ENCODE measurements around the gene SUPT20H.

Gene SUPT20H

DNA sequence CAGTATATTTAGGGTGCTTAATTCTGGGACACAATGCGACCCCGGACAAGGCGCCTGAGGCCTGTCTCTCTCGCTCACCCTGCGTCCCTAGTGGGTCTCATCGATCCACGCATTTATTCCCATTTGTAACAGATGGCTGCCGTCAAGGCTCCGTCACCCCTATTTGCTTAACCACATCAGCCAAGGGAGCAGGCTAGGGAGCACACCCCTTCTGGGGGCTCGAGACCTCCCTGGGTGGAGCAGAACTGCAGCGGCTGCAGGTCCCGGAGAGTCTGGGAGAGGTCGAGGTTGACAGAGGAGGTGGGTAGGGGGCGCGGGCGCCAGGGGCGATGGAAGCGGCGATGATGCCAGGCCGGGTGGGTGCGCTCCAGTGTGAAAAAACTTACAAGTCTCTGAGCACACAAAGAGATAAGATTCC is 60.9 kb downstream of the SUPT20H start:
- peak in 1 of 2 experiments; percentile 58 for DNase-seq

DNA sequence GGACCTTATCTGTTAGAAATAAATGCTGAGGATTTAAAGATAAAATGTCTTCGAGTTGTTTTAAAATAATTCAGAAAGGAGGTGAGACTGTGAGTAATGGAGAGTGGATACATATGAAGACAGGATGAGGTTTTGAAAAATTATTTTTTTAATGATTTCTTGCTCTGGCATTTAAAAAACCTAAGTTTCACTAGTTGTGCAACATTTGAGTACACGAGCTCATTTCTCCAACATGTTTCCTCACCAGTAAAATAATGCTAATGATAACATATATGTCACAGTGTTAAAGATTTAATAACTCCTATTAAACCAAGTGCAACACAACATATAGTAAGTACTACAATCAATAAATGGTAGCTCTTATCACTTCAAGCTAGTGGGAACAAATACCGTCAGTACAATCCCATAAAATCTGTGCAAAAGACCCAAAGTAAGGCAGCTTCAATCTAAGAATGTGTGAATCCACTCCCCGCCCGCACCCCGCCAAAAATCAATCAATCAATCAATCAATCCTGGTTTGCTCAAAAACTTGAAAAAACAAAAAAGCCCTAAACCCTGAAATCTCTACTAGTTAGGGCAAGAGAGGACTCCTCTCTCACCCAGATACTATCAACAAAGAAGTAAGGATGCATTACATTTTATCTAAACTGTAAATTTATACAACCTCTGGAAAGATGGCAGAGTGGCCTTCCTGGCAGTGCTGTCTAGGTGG is 61.6 kb downstream of the SUPT20H start:
- peak in 1 of 2 experiments; percentile 4 for DNase-seq

DNA sequence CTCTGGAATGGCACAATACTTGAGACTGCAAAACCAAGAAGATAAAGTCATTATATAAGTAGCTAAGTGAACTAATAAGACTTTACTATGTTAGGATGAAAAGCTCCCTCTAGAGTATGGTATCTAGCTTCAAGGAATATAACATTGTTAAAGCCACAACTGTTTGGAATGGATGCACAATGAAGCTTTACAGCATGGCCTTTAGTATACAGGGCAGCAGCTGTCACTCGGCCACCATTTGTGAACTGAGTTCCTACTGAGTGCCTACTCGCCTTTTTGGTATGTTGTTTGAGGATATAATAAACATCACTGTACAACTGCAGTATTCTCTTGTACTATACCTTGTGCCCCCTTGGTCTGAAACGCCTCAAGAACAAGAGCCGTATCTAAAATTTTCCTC is 67.1 kb downstream of the SUPT20H start:
- DNase-seq: no peak

DNA sequence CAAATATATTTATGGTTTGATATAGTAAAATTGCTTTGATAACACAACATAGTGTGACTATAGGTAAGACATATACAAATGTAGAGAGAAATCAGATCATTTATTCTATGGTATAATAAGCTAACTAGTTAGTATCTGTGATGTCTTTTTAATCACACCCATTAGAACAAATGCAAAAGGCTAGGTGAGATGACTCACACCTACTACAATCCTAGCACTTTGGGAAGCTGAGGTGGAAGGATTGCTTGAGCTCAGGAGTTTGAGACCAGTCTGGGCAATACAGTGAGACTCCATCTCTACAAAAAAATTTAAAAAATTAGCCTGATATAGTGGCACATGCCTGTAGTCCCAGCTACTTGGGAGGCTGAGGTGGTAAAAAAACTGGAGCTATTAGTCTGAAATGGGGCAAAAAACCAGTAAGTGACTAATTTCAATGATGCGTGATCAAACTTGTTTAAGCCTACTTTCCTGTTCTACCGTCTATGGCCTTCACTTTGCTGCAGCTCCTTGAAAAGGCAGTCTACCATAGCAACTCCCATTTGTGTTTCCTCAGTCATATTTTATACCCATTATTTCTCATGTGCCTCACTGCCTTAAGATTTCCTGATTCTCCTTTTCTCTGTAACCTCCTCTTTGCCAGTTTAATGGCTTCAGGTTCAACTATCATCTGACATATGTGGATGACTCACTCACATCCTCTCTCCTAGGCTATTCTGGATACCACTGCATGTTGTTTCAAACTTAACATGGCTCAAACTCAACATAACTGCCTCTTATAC is 72.8 kb downstream of the SUPT20H start:
- no peak for DNase-seq

DNA sequence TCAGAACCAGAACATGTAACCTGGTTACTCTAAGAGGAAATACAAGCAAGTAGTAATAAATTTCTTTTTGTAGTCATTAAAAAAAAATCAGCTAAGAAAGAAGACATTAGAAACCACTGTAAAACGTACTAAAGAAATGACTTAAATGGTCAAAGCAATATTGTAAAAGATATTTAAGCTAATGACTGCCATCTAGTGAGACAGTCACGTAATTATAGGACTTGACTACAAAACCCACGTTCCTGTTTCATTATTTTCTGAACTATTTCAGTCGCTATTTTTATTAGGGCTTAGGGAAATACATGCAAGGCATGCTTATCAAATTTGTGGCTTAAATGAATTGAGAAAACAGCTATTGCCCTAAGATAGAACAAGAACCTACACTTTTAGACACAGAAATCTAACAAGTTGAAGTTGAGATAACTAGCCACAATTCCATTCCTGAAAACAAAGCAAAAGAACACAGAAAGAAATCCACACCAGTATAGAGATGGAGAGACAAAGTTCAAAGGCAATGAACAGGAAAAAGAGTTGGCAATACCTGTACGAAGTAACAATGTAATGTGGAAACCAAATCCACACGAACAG is 78.2 kb downstream of the SUPT20H start:
- peak; percentile 43 to 78 for DNase-seq

DNA sequence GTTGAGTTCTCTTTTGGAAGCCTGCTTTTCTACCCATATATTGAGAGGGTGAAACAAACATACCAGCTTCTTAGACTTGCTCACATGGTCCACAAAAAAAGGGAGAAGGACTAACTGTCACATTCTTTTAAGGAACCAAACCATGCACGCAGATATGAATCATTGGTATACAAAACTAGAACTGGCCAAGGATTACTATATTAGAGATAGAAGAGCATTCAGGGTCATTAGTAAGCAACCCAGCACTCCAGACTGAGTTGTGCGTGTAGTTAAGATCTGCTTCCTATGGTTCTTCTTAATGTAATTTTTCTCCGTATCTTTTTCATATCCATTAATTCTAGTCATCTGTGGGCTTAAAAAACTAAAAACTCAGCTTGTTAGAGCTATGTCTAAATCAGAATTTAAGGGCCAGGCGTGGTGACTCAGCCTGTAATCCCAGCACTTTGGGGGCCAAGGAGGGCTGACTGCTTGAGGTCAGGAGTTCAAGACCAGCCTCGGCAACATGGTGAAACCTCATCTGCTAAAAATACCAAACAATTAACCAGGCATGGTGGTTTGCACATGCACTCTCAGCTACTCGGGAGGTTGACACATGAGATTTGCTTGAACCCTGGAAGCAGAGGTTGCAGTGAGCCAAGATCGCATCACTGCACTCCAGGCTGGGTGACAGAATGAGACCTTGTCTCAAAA is 80.0 kb downstream of the SUPT20H start:
- DNase-seq: no peak

DNA sequence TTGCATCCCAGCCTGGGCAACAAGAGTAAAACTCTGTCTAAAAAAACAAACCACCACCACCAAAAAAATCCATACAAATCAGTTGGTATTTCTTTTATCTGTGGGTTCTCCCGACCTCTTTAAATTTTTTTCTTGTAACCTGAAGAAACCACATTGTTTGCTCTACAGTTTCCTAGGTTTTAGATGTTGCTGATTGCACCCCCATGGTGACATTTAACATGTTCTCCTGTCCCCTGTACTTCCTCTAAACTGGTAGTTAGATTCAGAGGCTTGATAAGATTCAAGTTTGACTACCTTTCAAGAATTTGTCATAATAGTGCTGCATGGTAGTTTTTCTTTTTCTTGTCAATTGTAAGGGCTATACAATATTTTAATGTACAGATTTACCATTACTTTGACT is 84.3 kb downstream of the SUPT20H start:
- DNase-seq: no peak

DNA sequence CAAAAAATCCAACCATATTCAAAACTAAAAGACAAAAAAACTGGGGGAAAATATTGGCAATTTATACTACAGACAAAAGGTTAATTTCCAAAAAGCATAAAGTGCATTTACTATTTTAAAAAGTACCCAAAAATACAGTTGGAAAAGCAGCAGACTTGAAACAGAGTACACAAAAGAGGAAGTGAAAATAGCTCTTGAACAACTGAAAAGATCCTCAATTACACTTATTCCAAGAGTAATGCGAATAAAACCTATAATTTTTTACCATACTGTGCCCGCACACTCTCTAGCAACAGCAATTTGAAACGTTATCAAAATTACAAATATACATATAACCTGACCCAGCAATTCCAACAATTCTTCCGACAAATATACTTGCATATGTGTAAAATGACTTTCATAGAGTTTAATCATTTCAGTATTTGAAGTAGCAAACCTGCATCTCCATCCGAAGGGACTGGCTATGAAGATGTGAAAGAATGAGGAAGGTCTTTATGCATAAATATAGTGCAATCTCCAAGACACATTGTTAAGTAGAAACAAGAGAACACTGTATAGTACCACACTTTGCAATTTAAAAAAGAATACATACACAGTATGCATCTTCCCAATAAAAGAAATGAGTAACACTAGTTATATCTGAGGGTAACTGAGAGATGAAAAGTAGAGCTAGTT is 85.7 kb downstream of the SUPT20H start:
- DNase-seq: no peak

DNA sequence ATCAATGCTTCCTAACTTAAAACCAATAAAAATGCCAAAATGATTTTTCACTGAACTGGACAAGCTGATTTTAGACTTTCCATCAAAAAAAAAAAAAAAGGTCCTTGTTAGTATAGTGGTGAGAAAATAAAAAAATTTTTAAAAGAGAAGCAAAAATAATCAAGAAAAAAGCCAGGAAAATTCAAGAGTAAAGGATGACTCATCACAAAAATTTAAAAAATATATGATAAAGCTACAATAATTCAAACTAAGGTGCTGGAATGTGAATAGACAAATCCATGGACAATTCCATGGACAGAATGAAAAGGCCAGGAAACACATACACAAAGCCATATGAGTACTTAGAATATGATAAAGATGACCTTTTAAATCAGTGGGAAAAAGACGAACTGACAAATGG is 86.5 kb downstream of the SUPT20H start:
- DNase-seq: no peak

DNA sequence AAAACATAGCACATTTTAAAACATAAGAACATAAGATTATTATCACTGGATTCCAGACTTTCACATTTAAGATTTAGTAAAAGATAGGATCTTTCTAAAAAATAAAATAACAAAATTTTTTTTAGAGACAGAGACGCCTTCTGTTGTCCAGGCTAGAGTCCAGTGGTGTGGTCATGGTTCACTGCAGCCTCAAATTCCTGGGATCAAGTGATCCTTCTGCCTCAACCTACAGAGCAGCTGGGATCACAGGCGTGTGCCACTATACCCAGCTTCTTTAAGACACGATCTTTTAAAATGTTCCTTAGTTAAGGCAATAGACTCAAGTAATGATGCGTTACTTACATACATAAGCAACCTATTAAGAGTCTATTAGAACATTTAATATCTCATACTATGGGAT is 93.1 kb downstream of the SUPT20H start:
- no peak for DNase-seq

DNA sequence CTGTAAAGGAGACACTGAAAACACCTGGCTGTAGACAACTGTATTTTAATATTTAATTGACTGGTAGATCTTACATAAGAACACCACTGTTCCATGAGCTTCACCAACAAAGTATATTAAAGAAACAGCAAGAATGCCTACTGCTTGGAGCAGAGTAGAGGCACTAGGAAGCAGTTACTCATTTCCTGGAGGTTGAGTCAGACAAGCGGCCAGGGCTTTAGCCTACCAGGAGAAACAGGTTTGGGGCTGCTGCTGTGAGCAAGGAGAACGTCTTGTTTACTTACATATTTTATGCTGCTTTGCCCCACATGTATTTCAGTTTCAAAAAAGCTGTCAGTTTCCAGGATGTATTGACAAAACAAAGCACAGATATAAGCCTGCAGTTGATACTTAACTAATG is 93.7 kb downstream of the SUPT20H start:
- DNase-seq: peak in 1 of 2 experiments; percentile 17

DNA sequence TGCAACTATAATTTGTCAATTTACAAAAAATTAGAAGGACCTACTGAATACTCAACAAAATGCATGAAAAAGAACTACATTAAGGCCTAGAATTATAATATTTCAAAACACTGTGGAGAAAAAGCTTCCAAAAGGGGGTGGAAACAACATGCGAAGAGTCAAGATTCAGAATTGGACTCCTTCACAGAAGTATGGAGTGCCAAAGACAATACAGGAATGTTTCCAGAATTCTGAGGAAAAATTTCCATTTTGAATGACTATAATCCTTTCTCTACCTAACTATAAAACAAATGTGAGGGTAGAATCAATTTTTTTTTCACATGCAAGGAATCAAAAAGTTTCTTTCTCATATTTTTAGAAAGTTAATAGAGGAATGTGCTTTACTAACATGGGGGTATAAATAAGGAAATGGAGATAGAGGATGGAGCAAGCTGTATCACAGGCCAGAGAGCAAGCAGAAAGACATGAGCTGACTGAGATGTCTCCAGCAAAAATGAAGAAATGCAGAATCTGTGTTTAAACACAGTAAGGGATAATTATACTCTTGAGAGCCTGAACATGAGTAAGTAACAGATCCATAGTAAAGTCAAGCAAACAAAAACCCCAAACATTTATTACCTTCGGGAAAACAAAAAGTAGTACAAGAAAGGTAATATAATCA is 99.9 kb downstream of the SUPT20H start:
- no peak for DNase-seq

Measured in NCI-H526 (cell line).